KG1 (cell line): ENCODE measurements around the gene ZC3H10.

ENCODE experiments used
- DNase-seq: peaks from one replicate; lab custom pipeline; 2025; lab: John Stamatoyannopoulos, UW

The ZC3H10 gene

GRCh38 chr12:56127888-56128669 lies 10.0 kb downstream of the ZC3H10 start, which contains the start of gene ESYT1:
Gene ESYT1, plus strand, starts transcription at chr12:56128267. Its CDS starts 53 bp downstream, at chr12:56128320.
- DNase-seq: peak; percentile 82

- DNase-seq: no peak
Observed at GRCh38 chr12:56128670-56129205, 10.7 kb downstream of the ZC3H10 start.

- DNase-seq: peak; percentile 9
Observed at GRCh38 chr12:56129206-56129941, 11.3 kb downstream of the ZC3H10 start.

- DNase-seq: no peak
Observed at GRCh38 chr12:56129942-56130495, 12.0 kb downstream of the ZC3H10 start.

- DNase-seq: no peak
Observed at GRCh38 chr12:56130876-56131275, 12.8 kb downstream of the ZC3H10 start.

- no peak for DNase-seq
Observed at GRCh38 chr12:56134897-56135296, 16.8 kb downstream of the ZC3H10 start.

- DNase-seq: no peak
Observed at GRCh38 chr12:56137853-56138571, 19.9 kb downstream of the ZC3H10 start.

GRCh38 chr12:56141946-56142784 lies 24.1 kb downstream of the ZC3H10 start:
- no peak for DNase-seq

- no peak for DNase-seq
Observed at GRCh38 chr12:56143217-56143616, 25.2 kb downstream of the ZC3H10 start.

GRCh38 chr12:56143870-56144269 lies 25.8 kb downstream of the ZC3H10 start:
- DNase-seq: no peak

GRCh38 chr12:56145217-56145616 lies 27.2 kb downstream of the ZC3H10 start:
- DNase-seq: no peak

- no peak for DNase-seq
Observed at GRCh38 chr12:56146492-56147460, 28.7 kb downstream of the ZC3H10 start.

- no peak for DNase-seq
Observed at GRCh38 chr12:56150563-56150962, 32.5 kb downstream of the ZC3H10 start.

GRCh38 chr12:56151672-56152131 lies 33.6 kb downstream of the ZC3H10 start:
- peak; percentile 8 for DNase-seq

- peak; percentile 49 for DNase-seq
Observed at GRCh38 chr12:56152132-56152755, 34.2 kb downstream of the ZC3H10 start, which contains the start of gene MYL6B. Gene MYL6B, plus strand, starts transcription at chr12:56152587. Its CDS starts 1,332 bp downstream, at chr12:56153919.

- no peak for DNase-seq
Observed at GRCh38 chr12:56152756-56153677, 35.0 kb downstream of the ZC3H10 start.

GRCh38 chr12:56153678-56154065 lies 35.6 kb downstream of the ZC3H10 start:
- DNase-seq: no peak

- no peak for DNase-seq
Observed at GRCh38 chr12:56154246-56154771, 36.2 kb downstream of the ZC3H10 start.
